K562 (cell line): ENCODE data around the gene GOLGA8B.
"Not testable (repeated sequence)": the region's sequence is repeated elsewhere in the genome, so short reads cannot be mapped to it uniquely, and the experiment has no call there.

Experiments
- MAFK ChIP-seq: IDR thresholded peaks from 2 replicates; pipeline ENCODE4 v1.6.1; 2011; ENCODE audit warnings: low read length, improper control_type of control experiment
- RFX5 ChIP-seq: IDR thresholded peaks from 2 replicates; pipeline ENCODE4 v1.6.1; 2011; ENCODE audit warnings: low read depth, mild to moderate bottlenecking, improper control_type of control experiment, low read length
- TF ChIP-seq, protein P1 (sequence below), 3 experiments: IDR thresholded peaks in 2 of 3; conservative IDR thresholded peaks in 1 of 3; 2 replicates each; pipeline ENCODE4 v1.5.1; 2011 to 2012; ENCODE audit warnings: low read length in 3 of 3, mild to moderate bottlenecking in 3 of 3, control low read depth in 2 of 3, improper control_type of control experiment in 1 of 3, inconsistent platforms in 1 of 3, low read depth in 1 of 3, mixed read lengths in 1 of 3, moderate library complexity in 1 of 3; ENCODE audit not compliant: insufficient read depth in 2 of 3

GRCh38 chr15:34559764-34560163, 23.7 kb downstream of the GOLGA8B start:
- TF ChIP-seq RFX5, MAFK: not testable (repeated sequence)
- TF ChIP-seq, protein P1, sequence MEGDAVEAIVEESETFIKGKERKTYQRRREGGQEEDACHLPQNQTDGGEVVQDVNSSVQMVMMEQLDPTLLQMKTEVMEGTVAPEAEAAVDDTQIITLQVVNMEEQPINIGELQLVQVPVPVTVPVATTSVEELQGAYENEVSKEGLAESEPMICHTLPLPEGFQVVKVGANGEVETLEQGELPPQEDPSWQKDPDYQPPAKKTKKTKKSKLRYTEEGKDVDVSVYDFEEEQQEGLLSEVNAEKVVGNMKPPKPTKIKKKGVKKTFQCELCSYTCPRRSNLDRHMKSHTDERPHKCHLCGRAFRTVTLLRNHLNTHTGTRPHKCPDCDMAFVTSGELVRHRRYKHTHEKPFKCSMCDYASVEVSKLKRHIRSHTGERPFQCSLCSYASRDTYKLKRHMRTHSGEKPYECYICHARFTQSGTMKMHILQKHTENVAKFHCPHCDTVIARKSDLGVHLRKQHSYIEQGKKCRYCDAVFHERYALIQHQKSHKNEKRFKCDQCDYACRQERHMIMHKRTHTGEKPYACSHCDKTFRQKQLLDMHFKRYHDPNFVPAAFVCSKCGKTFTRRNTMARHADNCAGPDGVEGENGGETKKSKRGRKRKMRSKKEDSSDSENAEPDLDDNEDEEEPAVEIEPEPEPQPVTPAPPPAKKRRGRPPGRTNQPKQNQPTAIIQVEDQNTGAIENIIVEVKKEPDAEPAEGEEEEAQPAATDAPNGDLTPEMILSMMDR (IDR thresholded peaks at IDR 0.05 in 2 of 3, conservative IDR thresholded peaks at IDR 0.05 in 1 of 3; ENCODE audit: insufficient read depth in 2 of 3, low read depth in 1 of 3, low read length in 3 of 3), result not testable (repeated sequence)
